A673 (cell line): ENCODE results near the gene ZGLP1. TPM values are rescaled to one million over a fixed set of nuclear protein-coding genes. Genes with fewer than 3 reads are reported as not detected.

Source experiments
- BruUV-seq: library from RNA; stranded (reverse); fragments of 400-500 nt; replicated peaks from 2 replicates; lab custom pipeline; 2021; lab: Mats Ljungman, UMichigan
- CTCF ChIA-PET: fragments of 300-600 bp; sonication (Branson Sonifier 250); formaldehyde crosslinking; loops from one replicate; lab custom pipeline; 2022; ENCODE audit warnings: antibody characterized with exemption; lab: Charles Lee
- POLR2A ChIA-PET: fragments of 300-600 bp; sonication (Branson Sonifier 250); formaldehyde crosslinking; loops from one replicate; lab custom pipeline; 2022; ENCODE audit warnings: antibody characterized with exemption; ENCODE audit not compliant: low non-redundant PET; lab: Charles Lee
- DNase-seq: peaks from one replicate; pipeline ENCODE4 v3.0.0-alpha.2; 2015; ENCODE audit warnings: low spot score
- H3K27ac ChIP-seq: fragments of 200-600 bp; sonication (generic); 2 replicates; pipeline ENCODE4 v1.5.1; 2016; ENCODE audit warnings: mixed run types, low read depth, mild to moderate bottlenecking, mixed read lengths, antibody characterized with exemption, low read length; ENCODE audit not compliant: poor library complexity, severe bottlenecking
- H3K27me3 ChIP-seq: fragments of 200-600 bp; sonication (generic); replicated peaks from 2 replicates; pipeline ENCODE4 v1.6.1; 2017; ENCODE audit warnings: mixed run types, low read depth, mild to moderate bottlenecking, mixed read lengths, antibody characterized with exemption, low read length; ENCODE audit not compliant: insufficient read depth, poor library complexity
- H3K36me3 ChIP-seq: fragments of 200-600 bp; sonication (generic); 2 replicates; pipeline ENCODE4 v1.6.1; 2016; ENCODE audit warnings: mixed run types, mild to moderate bottlenecking, mixed read lengths, antibody characterized with exemption, low read length; ENCODE audit not compliant: insufficient read depth, poor library complexity, severe bottlenecking
- H3K4me1 ChIP-seq: fragments of 200-600 bp; sonication (generic); 2 replicates; pipeline ENCODE4 v1.6.1; 2017; ENCODE audit warnings: mixed run types, mild to moderate bottlenecking, mixed read lengths, antibody characterized with exemption, low read length; ENCODE audit not compliant: insufficient read depth, poor library complexity, severe bottlenecking
- H3K4me3 ChIP-seq: fragments of 200-600 bp; sonication (generic); 2 replicates; pipeline ENCODE4 v1.5.1; 2016; ENCODE audit warnings: low read depth, mixed run types, mild to moderate bottlenecking, mixed read lengths, low read length; ENCODE audit not compliant: poor library complexity, severe bottlenecking
- H3K9me3 ChIP-seq: fragments of 200-600 bp; sonication (generic); 2 replicates; pipeline ENCODE4 v1.6.1; 2016; ENCODE audit warnings: mixed run types, low read depth, mild to moderate bottlenecking, mixed read lengths, antibody characterized with exemption, low read length; ENCODE audit not compliant: poor library complexity, severe bottlenecking
- CTCF ChIP-seq: fragments of 300-800, 200-600 bp; sonication (generic); conservative IDR thresholded peaks from 2 replicates; pipeline ENCODE4 v1.5.1; 2017; ENCODE audit warnings: low read depth, mild to moderate bottlenecking, antibody characterized with exemption, low read length, moderate library complexity, mixed read lengths
- EZH2 ChIP-seq: fragments of 200-600 bp; sonication (generic); IDR thresholded peaks from 2 replicates; pipeline ENCODE4 v1.6.1; 2017; ENCODE audit warnings: borderline replicate concordance, low read depth, mild to moderate bottlenecking, mixed read lengths, antibody characterized with exemption, low read length; ENCODE audit not compliant: poor library complexity, severe bottlenecking
- intact Hi-C: fragments of 100-400 bp; cut with micrococcal nuclease; formaldehyde crosslinking; loops from one replicate; pipeline ENCODE4 v1.10.0; 2022; ENCODE audit not compliant: unreplicated experiment
- total RNA-seq: library from RNA; stranded (reverse); gene quantifications from 2 replicates; pipeline ENCODE4 v1.2.3, GENCODE V29; 2021

ZGLP1 gene
- total RNA-seq, 1 experiment from 2014 or later, result 7.2 TPM

- H3K9me3 ChIP-seq, result no peaks in the 10 kb centered on the region
- no peak overlapping the region for H3K27ac ChIP-seq
- TF ChIP-seq CTCF (no peak), EZH2 (no peak)
- peak overlapping the region; percentile 47 for H3K4me3 ChIP-seq
- no peaks in the 10 kb centered on the region for H3K36me3 ChIP-seq
- intact Hi-C loops, result no loop called here
- CTCF ChIA-PET, result no interaction called here
- no TSS peak for BruUV-seq
- H3K4me1 ChIP-seq, result peaks cover 45% of the 10 kb centered on the region
- POLR2A ChIA-PET, result no interaction called here
- peak; percentile 63 for DNase-seq
- H3K27me3 ChIP-seq, result peaks cover 38% of the 10 kb centered on the region
These were observed 16.6 kb downstream of the ZGLP1 start for GRCh38 chr19:10292789-10293636.

- intact Hi-C loops, result no loop called here
- Histone ChIP-seq H3K27ac (no peak overlapping the region), H3K4me1 (peaks cover 49% of the 10 kb centered on the region), H3K27me3 (peaks cover 38% of the 10 kb centered on the region), H3K36me3 (no peaks in the 10 kb centered on the region), H3K9me3 (no peaks in the 10 kb centered on the region), H3K4me3 (peak overlapping the region; percentile 47)
- CTCF ChIA-PET, result no interaction called here
- POLR2A ChIA-PET, result no interaction called here
- TF ChIP-seq CTCF, result no peak
- TF ChIP-seq EZH2, result no peak
- no TSS peak for BruUV-seq
- DNase-seq, result peak; percentile 88
These were observed 17.3 kb downstream of the ZGLP1 start for GRCh38 chr19:10292206-10292788.

GRCh38 chr19:10291554-10292205 is 17.9 kb downstream of the ZGLP1 start:
- no peak for DNase-seq
- intact Hi-C loops, result no loop called here
- H3K27me3 ChIP-seq, result peaks cover 38% of the 10 kb centered on the region

More at GRCh38 chr19:10291554-10292205, 17.9 kb downstream of the ZGLP1 start:
- no peaks in the 10 kb centered on the region for H3K36me3 ChIP-seq
- CTCF ChIA-PET, result interaction anchor here (3.1 kb wide), 1 partner anchor 22 kb away, joined by 15 read pairs; no protein-coding TSS in a partner anchor
- H3K9me3 ChIP-seq, result no peaks in the 10 kb centered on the region
- no peak overlapping the region for H3K27ac ChIP-seq
- peak overlapping the region; percentile 47 for H3K4me3 ChIP-seq
- TF ChIP-seq EZH2, result no peak
- TF ChIP-seq CTCF, result no peak
- BruUV-seq, result no TSS peak
- peaks cover 55% of the 10 kb centered on the region for H3K4me1 ChIP-seq
- POLR2A ChIA-PET, result interaction anchor here (0.6 kb wide), 1 partner anchor 85 kb away, joined by 4 read pairs; no protein-coding TSS in a partner anchor
